Heart right ventricle (tissue), 16 donors: ENCODE results near the gene NUP42. TPM values are rescaled to one million over a fixed set of nuclear protein-coding genes. Genes with fewer than 3 reads are reported as not detected.

Source experiments
- ATAC-seq, 8 donors: fragments of 200-7000 bp; cut with Tn5 transposase; one replicate each; pipeline ENCODE4 v1.9.1; 2020; ENCODE audit warnings: mild to moderate bottlenecking in 8 of 8, moderate library complexity in 8 of 8, moderate number of reproducible peaks in 1 of 8
- DNase-seq, 2 donors: peaks; one replicate each; pipeline ENCODE4 v3.0.0-alpha.2; 2020
- H3K27ac ChIP-seq, 10 donors: fragments of 200-600 bp; sonication (generic) in 2 of 10; one replicate each; pipeline versions ENCODE4 v1.5.0 to v1.8.0; 2020 to 2022; ENCODE audit warnings: mild to moderate bottlenecking in 3 of 10
- H3K27me3 ChIP-seq, 7 donors: fragments of 200-600 bp; one replicate each; pipeline ENCODE4 v1.8.0; 2021 to 2022; ENCODE audit warnings: mild to moderate bottlenecking in 2 of 7
- H3K36me3 ChIP-seq, 9 donors: fragments of 200-600 bp; sonication (generic) in 1 of 9; one replicate each; pipeline versions ENCODE4 v1.5.0 to v1.8.0; 2020 to 2022; ENCODE audit warnings: mild to moderate bottlenecking in 2 of 9
- H3K4me1 ChIP-seq, 9 donors: fragments of 200-600 bp; sonication (generic) in 1 of 9; one replicate each; pipeline versions ENCODE4 v1.5.0 to v1.8.0; 2020 to 2022; ENCODE audit warnings: mild to moderate bottlenecking in 4 of 9
- H3K4me3 ChIP-seq, 10 donors: fragments of 200-600 bp; sonication (generic) in 2 of 10; one replicate each; pipeline versions ENCODE4 v1.5.0 to v1.8.0; 2020 to 2022; ENCODE audit warnings: mild to moderate bottlenecking in 7 of 10, moderate library complexity in 2 of 10
- H3K9me3 ChIP-seq, 11 donors: fragments of 200-600 bp in 10 of 11; sonication (generic) in 2 of 11; one replicate each; pipeline versions ENCODE4 v1.5.0 to v1.8.0; 2013 to 2022; ENCODE audit warnings: mild to moderate bottlenecking in 2 of 11, control low read depth in 1 of 11, moderate library complexity in 1 of 11
- WGBS, 2 donors: extraction: QIAGEN DNeasy Blood & Tissue Kit; methylation state at CpG; one replicate each; pipeline ENCODE4 v1.1.7; 2013; ENCODE audit warnings: inconsistent platforms in 1 of 2; 5-methylcytosine and 5-hydroxymethylcytosine counted together
- intact Hi-C, 10 donors: fragments of 100-400 bp; cut with DNase I; formaldehyde crosslinking; loops; one replicate each; pipeline versions ENCODE4 v1.11.1 to v1.14.2; 2022
- polyA plus RNA-seq, 2 donors: library from polyadenylated mRNA; stranded (reverse); fragments of 200-250 nt; gene quantifications; one replicate each; pipeline ENCODE4 v1.2.3, GENCODE V29; 2013
- total RNA-seq, 10 donors: library from RNA; stranded (reverse); fragmentation: NEBNext Ultra II Directional in 3 of 10; extraction: Animal tissue kit (Norgen Biotek cat#: 25700) in 3 of 10; gene quantifications; one replicate each; pipeline versions ENCODE4 v1.2.1 to v1.2.4, GENCODE V29; 2021 to 2023
- TF ChIP-seq, protein P1 (sequence below), 9 donors: fragments of 200-600 bp; sonication (generic) in 2 of 9; IDR thresholded peaks; one replicate each; pipeline versions ENCODE4 v1.5.0 to v1.8.0; 2021 to 2022; ENCODE audit warnings: antibody characterized with exemption in 9 of 9, mild to moderate bottlenecking in 5 of 9, moderate library complexity in 1 of 9
- donor health status: Arrhythmogenic right ventricular cardiomyopathy.
- donor health status: ischemic (EF 13 %, LVEDD 7.1; RV severe dilation, severe dysfunction).
- donor health status: healthy with polysubstance abuse.
- donor health status: DM: no; HTN: yes; CAD: no.
- donor health status: DM: no; HTN: no; CAD: no.
- donor health status: ischemic (EF 25% LVEDD 6.9; RV normal size, moderate dysfunction).
- donor health status: ischemic (EF 25% LVEDD 5.7; RV mildly dilated, moderate dysfunction).
- donor health status: healthy.
- donor health status: DM: yes; HTN: yes; CAD: no.
- donor health status: Ischemic cardiomyopathy.
- donor health status: ischemic (EF 35%, LVEDD 5.7; RV mildly dilated, moderate dysfunction).
- donor health status: nonischemic (EF 11% LVEDD 7.7; RV severe dilation, severe dysfunction).
- donor health status: DM: yes; HTN: yes; CAD: no.
- donor health status: PGD.
- donor health status: ischemic (EF 29% LVEDD 5.4; RV normal size, mild dysfunction).
- donor health status: nonischemic (EF 23%, LVEDD 6.1; RV moderate dilation, normal function).

NUP42 gene
- total and polyA plus RNA-seq, 12 donors: 14.7 to 26.1 (median 21.0) TPM

GRCh38 chr7:23207884-23208283, 26.0 kb downstream of the NUP42 start:
- Histone ChIP-seq H3K27me3 (peaks cover 0 to 6% (median 0%) of the 10 kb centered on the region in 7 donors), H3K4me3 (no peak overlapping the region), H3K27ac (no peak overlapping the region), H3K9me3 (no peaks in the 10 kb centered on the region), H3K36me3 (peaks cover 0 to 4% (median 0%) of the 10 kb centered on the region in 9 donors), H3K4me1 (peaks cover 0 to 22% (median 0%) of the 10 kb centered on the region in 9 donors)
- intact Hi-C loops: loop anchor here in 1 of 10 donors (5.0 kb wide), 1 partner anchor 39 kb away; the partner anchor contains the start of gene GPNMB
- TF ChIP-seq, protein P1, sequence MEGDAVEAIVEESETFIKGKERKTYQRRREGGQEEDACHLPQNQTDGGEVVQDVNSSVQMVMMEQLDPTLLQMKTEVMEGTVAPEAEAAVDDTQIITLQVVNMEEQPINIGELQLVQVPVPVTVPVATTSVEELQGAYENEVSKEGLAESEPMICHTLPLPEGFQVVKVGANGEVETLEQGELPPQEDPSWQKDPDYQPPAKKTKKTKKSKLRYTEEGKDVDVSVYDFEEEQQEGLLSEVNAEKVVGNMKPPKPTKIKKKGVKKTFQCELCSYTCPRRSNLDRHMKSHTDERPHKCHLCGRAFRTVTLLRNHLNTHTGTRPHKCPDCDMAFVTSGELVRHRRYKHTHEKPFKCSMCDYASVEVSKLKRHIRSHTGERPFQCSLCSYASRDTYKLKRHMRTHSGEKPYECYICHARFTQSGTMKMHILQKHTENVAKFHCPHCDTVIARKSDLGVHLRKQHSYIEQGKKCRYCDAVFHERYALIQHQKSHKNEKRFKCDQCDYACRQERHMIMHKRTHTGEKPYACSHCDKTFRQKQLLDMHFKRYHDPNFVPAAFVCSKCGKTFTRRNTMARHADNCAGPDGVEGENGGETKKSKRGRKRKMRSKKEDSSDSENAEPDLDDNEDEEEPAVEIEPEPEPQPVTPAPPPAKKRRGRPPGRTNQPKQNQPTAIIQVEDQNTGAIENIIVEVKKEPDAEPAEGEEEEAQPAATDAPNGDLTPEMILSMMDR (IDR thresholded peaks at IDR 0.05): no peak
- ATAC-seq (no peak), DNase-seq (no peak)
- WGBS, 2 donors: 84 to 87% methylated on average over 3 of the region's 3 CpGs

- intact Hi-C loops: loop anchor here in 1 of 10 donors (5.0 kb wide), 1 partner anchor 39 kb away; the partner anchor contains the start of gene GPNMB
- TF ChIP-seq, protein P1 (IDR thresholded peaks at IDR 0.05): no peak
- 70 to 73% methylated on average over 4 of the region's 4 CpGs for WGBS, 2 donors
- H3K4me3 ChIP-seq: no peak overlapping the region
- DNase-seq: no peak
- H3K27me3 ChIP-seq: peaks cover 0 to 6% (median 0%) of the 10 kb centered on the region in 7 donors
- no peaks in the 10 kb centered on the region for H3K9me3 ChIP-seq
- no peak overlapping the region for H3K27ac ChIP-seq
- H3K4me1 ChIP-seq: peaks cover 0 to 22% (median 0%) of the 10 kb centered on the region in 9 donors
- H3K36me3 ChIP-seq: peaks cover 0 to 4% (median 0%) of the 10 kb centered on the region in 9 donors
- ATAC-seq: no peak
These were observed 26.5 kb downstream of the NUP42 start for GRCh38 chr7:23208316-23208715.

GRCh38 chr7:23210506-23210905, 28.7 kb downstream of the NUP42 start:
- intact Hi-C loops: no loop called here
- 63 to 81% methylated on average over 2 of the region's 2 CpGs for WGBS, 2 donors
- ATAC-seq: no peak
- H3K27ac ChIP-seq: no peak overlapping the region
- H3K36me3 ChIP-seq: no peaks in the 10 kb centered on the region
- DNase-seq: no peak
- peaks cover 0 to 25% (median 0%) of the 10 kb centered on the region in 9 donors for H3K4me1 ChIP-seq
- TF ChIP-seq, protein P1 (IDR thresholded peaks at IDR 0.05): no peak
- no peak overlapping the region for H3K4me3 ChIP-seq
- H3K27me3 ChIP-seq: peaks cover 0 to 6% (median 0%) of the 10 kb centered on the region in 7 donors
- no peaks in the 10 kb centered on the region for H3K9me3 ChIP-seq

DNA sequence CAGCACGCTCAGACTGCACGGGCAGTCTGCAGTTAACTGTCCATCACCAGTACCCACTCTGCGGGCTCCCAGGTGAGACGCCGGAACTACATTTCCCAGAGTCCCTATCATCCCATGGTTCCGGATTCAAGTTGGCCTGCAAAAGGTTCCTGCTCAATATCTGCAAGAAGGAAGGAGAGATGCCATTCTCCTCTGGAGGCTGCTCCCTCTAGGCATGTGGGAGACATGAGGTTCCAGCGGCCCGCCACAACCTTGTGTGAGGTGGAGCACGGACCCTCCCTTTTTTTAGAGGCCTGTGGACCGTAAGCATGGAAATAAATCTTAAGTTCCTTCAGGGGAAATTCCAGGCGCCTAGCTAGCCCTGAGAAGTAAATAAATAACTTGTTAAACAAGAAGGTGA, 29.7 kb downstream of the NUP42 start:
- no peak for DNase-seq
- intact Hi-C loops: no loop called here
- no peak overlapping the region for H3K4me3 ChIP-seq
- H3K36me3 ChIP-seq: no peaks in the 10 kb centered on the region
- no peak for ATAC-seq
- TF ChIP-seq, protein P1 (IDR thresholded peaks at IDR 0.05): no peak
- no peaks in the 10 kb centered on the region for H3K27me3 ChIP-seq
- H3K4me1 ChIP-seq: peaks cover 0 to 34% (median 0%) of the 10 kb centered on the region in 9 donors
- 73 to 80% methylated on average over 11 of the region's 11 CpGs for WGBS, 2 donors
- H3K9me3 ChIP-seq: no peaks in the 10 kb centered on the region
- H3K27ac ChIP-seq: no peak overlapping the region
